IPS DF 6.9 (cell line): ENCODE results near the gene KLK2.
A peak's percentile ranks its signal among the peaks of the same experiment; 100 is the strongest.
"Not testable (repeated sequence)": the region's sequence is repeated elsewhere in the genome, so short reads cannot be mapped to it uniquely, and the experiment has no call there.

Experiments used
- DNase-seq: peaks from one replicate; pipeline ENCODE4 v3.0.0-alpha.2; 2013; ENCODE audit warnings: low read depth, low spot score
- H3K27ac ChIP-seq: one replicate; pipeline ENCODE4 v1.5.1; 2013; ENCODE audit warnings: low read length, control low read depth
- H3K27me3 ChIP-seq: 2 replicates; pipeline ENCODE4 v1.6.1; 2013; ENCODE audit warnings: mild to moderate bottlenecking, low read length; ENCODE audit not compliant: control insufficient read depth, insufficient read depth
- H3K36me3 ChIP-seq: 2 replicates; pipeline ENCODE4 v1.6.1; 2013; ENCODE audit warnings: low read length; ENCODE audit not compliant: control insufficient read depth, insufficient read depth
- H3K4me1 ChIP-seq: 2 replicates; pipeline ENCODE4 v1.6.1; 2013; ENCODE audit warnings: low read length; ENCODE audit not compliant: control insufficient read depth, insufficient read depth
- H3K4me3 ChIP-seq: 2 replicates; pipeline ENCODE4 v1.5.1; 2013; ENCODE audit warnings: mild to moderate bottlenecking, low read length
- H3K9me3 ChIP-seq: 2 replicates; pipeline ENCODE4 v1.6.1; 2013; ENCODE audit warnings: low read length, inconsistent platforms; ENCODE audit not compliant: control insufficient read depth, insufficient read depth
- WGBS: extraction: QIAGEN DNeasy Blood & Tissue Kit; methylation state at CpG from one replicate; pipeline ENCODE4 v1.1.7; 2013; ENCODE audit warnings: mixed read lengths, missing lambda C conversion rate; ENCODE audit not compliant: insufficient read length, insufficient coverage; 5-methylcytosine and 5-hydroxymethylcytosine counted together

Gene KLK2

DNA sequence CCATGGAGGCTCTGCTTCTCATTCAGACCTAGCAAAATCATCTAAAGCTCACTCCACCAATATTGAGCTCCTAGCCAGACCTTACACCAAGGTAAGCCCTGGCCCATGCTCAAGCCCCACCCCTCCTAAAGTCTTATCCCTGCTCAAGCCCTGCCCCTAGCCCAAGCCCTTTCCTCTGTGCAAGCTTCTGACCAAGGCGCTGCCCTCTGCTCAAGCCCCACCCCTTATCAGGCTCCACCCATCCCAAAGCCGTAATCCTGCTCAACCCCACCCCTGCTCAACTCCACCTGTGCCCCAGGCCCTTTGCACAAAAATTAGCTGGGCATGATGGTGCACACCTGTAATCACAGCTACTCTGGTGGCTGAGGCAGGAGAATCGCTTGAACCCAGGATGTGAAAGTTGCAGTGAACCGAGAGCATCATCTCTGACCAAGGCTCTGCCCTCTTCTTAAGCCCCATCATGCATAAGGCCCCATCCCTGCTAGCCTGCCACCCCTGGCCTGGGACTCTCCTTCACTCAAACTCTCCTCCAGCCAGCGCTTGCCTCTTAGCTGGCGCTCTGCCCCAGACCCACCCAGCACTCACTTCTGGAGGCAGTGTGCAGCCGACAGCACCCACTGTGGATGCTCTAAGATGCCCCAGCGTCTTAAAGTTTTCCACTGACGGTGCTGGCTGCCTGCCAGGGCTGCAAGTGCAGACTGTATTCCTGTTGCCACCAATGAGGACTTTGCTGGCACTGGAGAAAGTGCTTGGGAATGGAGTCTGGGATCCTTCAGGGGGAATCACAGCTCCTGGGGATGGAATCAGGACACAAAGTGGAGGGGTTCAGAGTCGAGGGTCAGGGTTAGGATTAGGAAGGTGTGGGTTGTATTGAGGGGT, 21.5 kb downstream of the KLK2 start:
- H3K9me3 ChIP-seq = peaks cover 4% of the 10 kb centered on the region
- WGBS = 100% methylated on average over 1 of the region's 10 CpGs
- H3K27ac ChIP-seq = no peak overlapping the region

DNA sequence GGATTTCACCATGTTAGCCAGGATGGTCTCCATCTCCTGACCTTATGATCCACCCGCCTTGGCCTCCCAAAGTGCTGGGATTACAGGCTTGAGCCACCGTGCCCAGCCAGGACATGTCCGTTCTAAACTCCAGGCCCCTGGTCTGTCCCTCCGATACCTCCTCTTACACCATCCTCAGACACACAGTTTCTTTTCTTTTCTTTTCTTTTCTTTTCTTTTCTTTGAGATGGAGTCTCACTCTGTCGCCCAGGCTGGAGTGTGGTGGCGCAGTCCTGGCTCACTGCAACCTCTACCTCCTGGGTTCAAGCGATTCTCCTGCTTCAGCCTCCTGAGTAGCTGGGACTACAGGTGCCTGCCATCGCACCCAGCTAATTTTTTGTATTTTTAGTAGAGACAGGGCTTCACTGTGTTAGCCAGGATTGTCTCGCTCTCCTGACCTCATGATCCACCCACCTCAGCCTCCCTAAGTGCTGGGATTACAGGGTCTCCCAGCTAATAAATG, 22.9 kb downstream of the KLK2 start:
- DNase-seq, H3K27ac ChIP-seq, H3K27me3 ChIP-seq: not testable (repeated sequence)

More for the DNA sequence above, 21.5 kb downstream of the KLK2 start:
- DNase-seq = no peak
- H3K36me3 ChIP-seq = no peaks in the 10 kb centered on the region
- no peaks in the 10 kb centered on the region for H3K27me3 ChIP-seq
- no peak overlapping the region for H3K4me3 ChIP-seq
- H3K4me1 ChIP-seq = no peaks in the 10 kb centered on the region

GRCh38 chr19:50896591-50897190, 23.5 kb downstream of the KLK2 start:
- H3K36me3 ChIP-seq = no peaks in the 10 kb centered on the region
- DNase-seq = no peak
- no peaks in the 10 kb centered on the region for H3K27me3 ChIP-seq
- no peak overlapping the region for H3K4me3 ChIP-seq
- WGBS = no CpG with 5 or more reads among the region's 6 CpGs
- H3K27ac ChIP-seq = no peak overlapping the region
- H3K9me3 ChIP-seq = peaks cover 4% of the 10 kb centered on the region
- no peaks in the 10 kb centered on the region for H3K4me1 ChIP-seq

More for the DNA sequence above, 22.9 kb downstream of the KLK2 start:
- H3K9me3 ChIP-seq, H3K4me1 ChIP-seq, H3K36me3 ChIP-seq, H3K4me3 ChIP-seq: not testable (repeated sequence)
- no CpG with 5 or more reads among the region's 9 CpGs for WGBS

- H3K27ac ChIP-seq = no peak overlapping the region
- no peak overlapping the region for H3K4me3 ChIP-seq
- DNase-seq = no peak
- H3K9me3 ChIP-seq = peaks cover 4% of the 10 kb centered on the region
- H3K27me3 ChIP-seq = no peaks in the 10 kb centered on the region
- H3K4me1 ChIP-seq = no peaks in the 10 kb centered on the region
- WGBS = no CpG with 5 or more reads among the region's 3 CpGs
- no peaks in the 10 kb centered on the region for H3K36me3 ChIP-seq
These were observed 24.0 kb downstream of the KLK2 start for GRCh38 chr19:50897191-50897607.

DNA sequence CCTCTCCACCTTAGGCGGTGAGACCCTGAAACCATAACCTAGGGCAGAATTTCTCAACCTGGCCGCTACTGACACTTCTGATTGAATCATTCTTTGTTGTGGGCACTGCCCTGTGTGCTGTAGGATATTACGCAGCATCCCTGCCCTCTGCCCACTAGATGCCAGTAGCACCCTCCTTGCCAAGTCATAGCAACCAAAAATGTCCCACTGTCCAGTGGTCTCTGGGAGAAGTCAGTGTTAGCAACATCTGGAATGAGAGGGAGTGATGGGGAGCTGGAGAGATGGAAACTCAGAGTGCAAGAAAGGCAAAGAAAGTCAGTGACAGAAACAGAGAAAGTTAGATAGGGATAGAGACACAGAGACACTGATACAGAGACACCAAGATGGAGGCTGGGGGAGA, 24.4 kb downstream of the KLK2 start:
- Histone ChIP-seq H3K4me3 (no peak overlapping the region), H3K27ac (no peak overlapping the region), H3K4me1 (no peaks in the 10 kb centered on the region), H3K36me3 (no peaks in the 10 kb centered on the region), H3K9me3 (peaks cover 4% of the 10 kb centered on the region), H3K27me3 (no peaks in the 10 kb centered on the region)
- no CpG with 5 or more reads among the region's 3 CpGs for WGBS
- no peak for DNase-seq

DNA sequence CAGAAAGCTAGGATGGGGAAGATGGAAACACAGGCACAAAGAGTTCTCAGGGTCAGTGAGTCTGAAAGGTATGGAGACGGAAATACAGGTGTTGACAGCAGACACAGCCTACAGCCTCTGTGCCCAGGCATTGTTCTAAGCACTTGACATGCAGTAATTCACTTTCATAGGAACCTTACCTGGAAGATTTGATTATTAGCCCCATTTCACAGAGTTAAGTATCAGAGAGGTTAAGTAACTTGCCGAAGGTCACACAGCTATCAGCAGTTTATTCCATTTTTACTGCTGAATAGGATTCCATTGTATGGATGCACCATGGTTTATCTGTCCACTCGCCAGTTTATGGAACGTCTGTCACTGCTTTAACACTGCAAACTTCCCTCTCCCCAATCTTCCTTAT, 24.8 kb downstream of the KLK2 start:
- H3K4me1 ChIP-seq = no peaks in the 10 kb centered on the region
- no peak overlapping the region for H3K4me3 ChIP-seq
- H3K9me3 ChIP-seq = peaks cover 4% of the 10 kb centered on the region
- DNase-seq = no peak
- no peaks in the 10 kb centered on the region for H3K36me3 ChIP-seq
- WGBS = no CpG with 5 or more reads among the region's 4 CpGs
- H3K27me3 ChIP-seq = no peaks in the 10 kb centered on the region
- H3K27ac ChIP-seq = no peak overlapping the region

GRCh38 chr19:50899569-50899968, 26.3 kb downstream of the KLK2 start:
- no CpG with 5 or more reads among the region's 3 CpGs for WGBS
- no peak for DNase-seq
- H3K9me3 ChIP-seq = peaks cover 4% of the 10 kb centered on the region

DNA sequence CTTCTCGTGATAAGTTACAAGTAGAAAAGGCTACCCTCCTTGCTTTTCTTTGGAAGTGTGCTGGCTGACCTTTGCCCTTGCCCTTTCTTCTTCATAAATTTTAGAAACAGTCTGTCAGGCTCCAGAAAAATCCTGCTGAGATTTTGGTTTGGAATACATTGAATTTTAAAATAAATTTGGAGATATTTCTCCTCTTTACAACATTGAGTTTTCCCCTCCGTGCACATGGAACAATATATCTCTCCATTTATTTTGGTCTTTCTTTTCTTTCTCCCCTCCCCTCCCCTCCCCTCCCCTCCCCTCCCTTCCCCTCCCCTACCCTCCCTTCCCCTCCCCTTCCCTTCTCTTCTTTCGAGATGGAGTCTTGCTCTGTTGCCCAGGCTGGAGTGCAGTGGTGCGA, 29.4 kb downstream of the KLK2 start:
- no peaks in the 10 kb centered on the region for H3K36me3 ChIP-seq
- no peaks in the 10 kb centered on the region for H3K4me1 ChIP-seq
- no peaks in the 10 kb centered on the region for H3K9me3 ChIP-seq
- WGBS = no CpG with 5 or more reads among the region's 4 CpGs
- no peaks in the 10 kb centered on the region for H3K27me3 ChIP-seq
- DNase-seq = no peak
- no peak overlapping the region for H3K4me3 ChIP-seq
- H3K27ac ChIP-seq = no peak overlapping the region

More at GRCh38 chr19:50899569-50899968, 26.3 kb downstream of the KLK2 start:
- no peaks in the 10 kb centered on the region for H3K27me3 ChIP-seq
- H3K36me3 ChIP-seq = no peaks in the 10 kb centered on the region
- no peak overlapping the region for H3K27ac ChIP-seq
- H3K4me1 ChIP-seq = no peaks in the 10 kb centered on the region
- no peak overlapping the region for H3K4me3 ChIP-seq

GRCh38 chr19:50906217-50906616, 33.0 kb downstream of the KLK2 start:
- no peaks in the 10 kb centered on the region for H3K4me1 ChIP-seq
- no CpG with 5 or more reads among the region's 5 CpGs for WGBS
- no peak overlapping the region for H3K27ac ChIP-seq
- peaks cover 2% of the 10 kb centered on the region; the same call in 1 of the 2 replicates for H3K27me3 ChIP-seq
- DNase-seq = peak; percentile 35
- no peak overlapping the region for H3K4me3 ChIP-seq
- H3K36me3 ChIP-seq = no peaks in the 10 kb centered on the region
- H3K9me3 ChIP-seq = no peaks in the 10 kb centered on the region

DNA sequence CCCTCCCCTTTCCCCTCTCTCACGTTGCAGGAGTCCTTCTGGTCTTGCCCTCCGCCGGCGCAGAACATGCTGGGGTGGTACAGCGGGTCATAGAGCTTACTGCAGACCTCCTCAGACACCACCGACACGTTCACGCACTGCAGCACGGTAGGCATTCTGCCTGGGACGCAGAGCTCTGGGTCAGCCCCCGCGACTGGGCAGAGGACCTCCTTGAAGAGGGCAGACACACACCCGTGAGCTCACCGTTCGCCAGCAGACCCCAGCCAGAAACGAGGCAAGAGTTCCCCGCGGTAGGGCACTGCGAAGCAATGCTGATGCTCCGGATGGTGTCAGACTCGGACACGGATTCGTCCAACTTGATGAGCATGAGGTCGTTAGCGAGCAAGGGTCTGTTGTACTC, 35.1 kb downstream of the KLK2 start:
- no peaks in the 10 kb centered on the region for H3K36me3 ChIP-seq

More for the DNA sequence above, 35.1 kb downstream of the KLK2 start:
- no peak for DNase-seq
- no CpG with 5 or more reads among the region's 25 CpGs for WGBS
- Histone ChIP-seq H3K27me3 (peaks cover 8% of the 10 kb centered on the region; the same call in 1 of the 2 replicates), H3K9me3 (no peaks in the 10 kb centered on the region), H3K4me1 (no peaks in the 10 kb centered on the region), H3K27ac (no peak overlapping the region), H3K4me3 (no peak overlapping the region)
